Measurements from ENCODE around the gene CAMSAP1.
"Not testable (repeated sequence)": the region's sequence is repeated elsewhere in the genome, so short reads cannot be mapped to it uniquely, and the experiment has no call there.

Gene CAMSAP1

GRCh38 chr9:135920973-135921585 lies 13.7 kb upstream of the CAMSAP1 start:
- DNase-seq (ENCODE audit: low spot score): no peak

- DNase-seq (ENCODE audit: low spot score): no peak
Measured at GRCh38 chr9:135920256-135920930, 13.0 kb upstream of the CAMSAP1 start.

GRCh38 chr9:135919318-135919890 lies 12.1 kb upstream of the CAMSAP1 start:
- no peak for DNase-seq (ENCODE audit: low spot score)

- not testable (repeated sequence) for DNase-seq (ENCODE audit: low spot score)
Measured at GRCh38 chr9:135916227-135916626, 8.9 kb upstream of the CAMSAP1 start.

GRCh38 chr9:135914921-135915320 lies 7.6 kb upstream of the CAMSAP1 start:
- no peak for DNase-seq (ENCODE audit: low spot score)

GRCh38 chr9:135911233-135911632 lies 3.9 kb upstream of the CAMSAP1 start:
- not testable (repeated sequence) for DNase-seq (ENCODE audit: low spot score)

- no peak for DNase-seq (ENCODE audit: low spot score)
Measured at GRCh38 chr9:135910757-135911156, 3.4 kb upstream of the CAMSAP1 start.

GRCh38 chr9:135910216-135910615 lies 2.9 kb upstream of the CAMSAP1 start:
- DNase-seq (ENCODE audit: low spot score): no peak

- no peak for DNase-seq (ENCODE audit: low spot score)
Measured at GRCh38 chr9:135909371-135909770, 2.0 kb upstream of the CAMSAP1 start.

- no peak for DNase-seq (ENCODE audit: low spot score)
Measured at GRCh38 chr9:135908754-135909204, 1.4 kb upstream of the CAMSAP1 start.

- DNase-seq (ENCODE audit: low spot score): no peak
Measured at GRCh38 chr9:135908093-135908753, 877 bp upstream of the CAMSAP1 start.

- no peak for DNase-seq (ENCODE audit: low spot score)
Measured at GRCh38 chr9:135907006-135907430, 328 bp downstream of the CAMSAP1 start.

- peak; percentile 38 for DNase-seq (ENCODE audit: low spot score)
Measured at GRCh38 chr9:135906291-135907005, 898 bp downstream of the CAMSAP1 start.

GRCh38 chr9:135905380-135906258 lies 1.7 kb downstream of the CAMSAP1 start:
- DNase-seq (ENCODE audit: low spot score): no peak

- no peak for DNase-seq (ENCODE audit: low spot score)
Measured at GRCh38 chr9:135903786-135904520, 3.4 kb downstream of the CAMSAP1 start.

- no peak for DNase-seq (ENCODE audit: low spot score)
Measured at GRCh38 chr9:135903358-135903656, 4.0 kb downstream of the CAMSAP1 start.

GRCh38 chr9:135902655-135903357 lies 4.5 kb downstream of the CAMSAP1 start:
- DNase-seq (ENCODE audit: low spot score): no peak

GRCh38 chr9:135901826-135902225 lies 5.5 kb downstream of the CAMSAP1 start:
- no peak for DNase-seq (ENCODE audit: low spot score)

- no peak for DNase-seq (ENCODE audit: low spot score)
Measured at GRCh38 chr9:135901031-135901758, 6.2 kb downstream of the CAMSAP1 start.
